ENCODE data around the gene SLC23A2.

SLC23A2 gene

GRCh38 chr20:4838526-4838925, 162.8 kb downstream of the SLC23A2 start:
- no peak for DNase-seq (ENCODE audit: extremely low spot score)
- ChIA-PET POLR2A (interaction anchor here (0.6 kb wide), 1 partner anchor 270 kb away, joined by 4 read pairs; no protein-coding TSS in a partner anchor), CTCF (no interaction called here)

GRCh38 chr20:4837760-4838159, 163.6 kb downstream of the SLC23A2 start:
- ChIA-PET POLR2A (interaction anchor here (0.6 kb wide), 1 partner anchor 8 kb away, joined by 4 read pairs; no protein-coding TSS in a partner anchor), CTCF (interaction anchor here (0.9 to 1.2 kb wide), 3 partner anchors 9 to 55 kb away, joined by 3 read pairs; no protein-coding TSS in a partner anchor)
- TF ChIP-seq CTCF (IDR thresholded peaks at IDR 0.05; ENCODE audit: control extremely low read depth, extremely low read depth, low read depth, missing control alignments): no peak
- DNase-seq (ENCODE audit: extremely low spot score): no peak

More at GRCh38 chr20:4838526-4838925, 162.8 kb downstream of the SLC23A2 start:
- no peak for TF ChIP-seq CTCF (IDR thresholded peaks at IDR 0.05; ENCODE audit: control extremely low read depth, extremely low read depth, low read depth, missing control alignments)

- no peak for TF ChIP-seq CTCF (IDR thresholded peaks at IDR 0.05; ENCODE audit: control extremely low read depth, extremely low read depth, low read depth, missing control alignments)
- CTCF ChIA-PET: interaction anchor here (0.9 to 1.4 kb wide), 4 partner anchors 8 to 54 kb away, joined by 3 read pairs; no protein-coding TSS in a partner anchor
- POLR2A ChIA-PET: interaction anchor here (0.6 kb wide), 1 partner anchor 9 kb away, joined by 4 read pairs; no protein-coding TSS in a partner anchor
- no peak for DNase-seq (ENCODE audit: extremely low spot score)
Measured at GRCh38 chr20:4836935-4837334, 164.4 kb downstream of the SLC23A2 start.

GRCh38 chr20:4836473-4836872, 164.8 kb downstream of the SLC23A2 start:
- CTCF ChIA-PET: interaction anchor here (1.1 to 1.4 kb wide), 2 partner anchors 14 to 54 kb away, joined by 3 read pairs; no protein-coding TSS in a partner anchor
- TF ChIP-seq CTCF (IDR thresholded peaks at IDR 0.05; ENCODE audit: control extremely low read depth, extremely low read depth, low read depth, missing control alignments): no peak
- DNase-seq (ENCODE audit: extremely low spot score): no peak
- POLR2A ChIA-PET: no interaction called here

GRCh38 chr20:4835244-4836177, 165.8 kb downstream of the SLC23A2 start:
- ChIA-PET POLR2A (no interaction called here), CTCF (interaction anchor here (1.4 kb wide), 1 partner anchor 15 kb away, joined by 3 read pairs; no protein-coding TSS in a partner anchor)
- no peak for TF ChIP-seq CTCF (IDR thresholded peaks at IDR 0.05; ENCODE audit: control extremely low read depth, extremely low read depth, low read depth, missing control alignments)
- DNase-seq (ENCODE audit: extremely low spot score): no peak

- ChIA-PET CTCF (interaction anchor here (1.0 to 2.3 kb wide), 3 partner anchors 8 to 35 kb away, joined by 3 to 5 read pairs (median 3); no protein-coding TSS in a partner anchor), POLR2A (no interaction called here)
- TF ChIP-seq CTCF (IDR thresholded peaks at IDR 0.05; ENCODE audit: control extremely low read depth, extremely low read depth, low read depth, missing control alignments): no peak
- DNase-seq (ENCODE audit: extremely low spot score): no peak
Measured at GRCh38 chr20:4833074-4833728, 168.1 kb downstream of the SLC23A2 start.
